ENCODE results near the gene PDGFRA.
"Not testable (repeated sequence)": the region's sequence is repeated elsewhere in the genome, so short reads cannot be mapped to it uniquely, and the experiment has no call there.

PDGFRA gene

GRCh38 chr4:54228056-54228527 is 1.0 kb upstream of the PDGFRA start:
- peak; percentile 75 for DNase-seq

GRCh38 chr4:54228546-54228945 is 547 bp upstream of the PDGFRA start:
- DNase-seq: no peak

- no peak for DNase-seq
Measured at GRCh38 chr4:54229631-54230483, 764 bp downstream of the PDGFRA start.

GRCh38 chr4:54230484-54231418 is 1.7 kb downstream of the PDGFRA start:
- no peak for DNase-seq

- no peak for DNase-seq
Measured at GRCh38 chr4:54231419-54231767, 2.3 kb downstream of the PDGFRA start.

- no peak for DNase-seq
Measured at GRCh38 chr4:54231768-54232688, 2.9 kb downstream of the PDGFRA start.

- DNase-seq: peak; percentile 71
Measured at GRCh38 chr4:54233277-54233696, 4.2 kb downstream of the PDGFRA start.

- DNase-seq: peak; percentile 51
Measured at GRCh38 chr4:54233697-54234496, 4.8 kb downstream of the PDGFRA start.

- no peak for DNase-seq
Measured at GRCh38 chr4:54234497-54235205, 5.6 kb downstream of the PDGFRA start.

- DNase-seq: not testable (repeated sequence)
Measured at GRCh38 chr4:54236316-54236715, 7.2 kb downstream of the PDGFRA start.

- no peak for DNase-seq
Measured at GRCh38 chr4:54237770-54238169, 8.7 kb downstream of the PDGFRA start.

GRCh38 chr4:54238389-54238788 is 9.3 kb downstream of the PDGFRA start:
- no peak for DNase-seq

GRCh38 chr4:54241268-54241823 is 12.3 kb downstream of the PDGFRA start:
- DNase-seq: not testable (repeated sequence)

- DNase-seq: not testable (repeated sequence)
Measured at GRCh38 chr4:54243541-54243940, 14.4 kb downstream of the PDGFRA start.

- DNase-seq: not testable (repeated sequence)
Measured at GRCh38 chr4:54252312-54252711, 23.2 kb downstream of the PDGFRA start.

- no peak for DNase-seq
Measured at GRCh38 chr4:54254116-54254914, 25.2 kb downstream of the PDGFRA start.

- DNase-seq: no peak
Measured at GRCh38 chr4:54254915-54255246, 25.8 kb downstream of the PDGFRA start.

- no peak for DNase-seq
Measured at GRCh38 chr4:54255881-54256280, 26.8 kb downstream of the PDGFRA start.
